Fibroblast of mammary gland (primary cell): ENCODE results near the gene AMPD1.
A peak's percentile ranks its signal among the peaks of the same experiment; 100 is the strongest.

Source experiments
- DNase-seq: peaks from one replicate; pipeline ENCODE4 v3.0.0-alpha.2; 2010; ENCODE audit warnings: low read depth
- H3K4me3 ChIP-seq: 2 replicates; pipeline ENCODE4 v1.5.1; 2011; ENCODE audit warnings: low read depth, mild to moderate bottlenecking, low read length, moderate library complexity; ENCODE audit not compliant: control insufficient read depth
- TF ChIP-seq, protein P1 (sequence below): conservative IDR thresholded peaks from 2 replicates; pipeline ENCODE4 v1.5.1; 2011; ENCODE audit warnings: low read depth, low read length, inconsistent platforms; ENCODE audit not compliant: control insufficient read depth, insufficient read depth

The AMPD1 gene

DNA sequence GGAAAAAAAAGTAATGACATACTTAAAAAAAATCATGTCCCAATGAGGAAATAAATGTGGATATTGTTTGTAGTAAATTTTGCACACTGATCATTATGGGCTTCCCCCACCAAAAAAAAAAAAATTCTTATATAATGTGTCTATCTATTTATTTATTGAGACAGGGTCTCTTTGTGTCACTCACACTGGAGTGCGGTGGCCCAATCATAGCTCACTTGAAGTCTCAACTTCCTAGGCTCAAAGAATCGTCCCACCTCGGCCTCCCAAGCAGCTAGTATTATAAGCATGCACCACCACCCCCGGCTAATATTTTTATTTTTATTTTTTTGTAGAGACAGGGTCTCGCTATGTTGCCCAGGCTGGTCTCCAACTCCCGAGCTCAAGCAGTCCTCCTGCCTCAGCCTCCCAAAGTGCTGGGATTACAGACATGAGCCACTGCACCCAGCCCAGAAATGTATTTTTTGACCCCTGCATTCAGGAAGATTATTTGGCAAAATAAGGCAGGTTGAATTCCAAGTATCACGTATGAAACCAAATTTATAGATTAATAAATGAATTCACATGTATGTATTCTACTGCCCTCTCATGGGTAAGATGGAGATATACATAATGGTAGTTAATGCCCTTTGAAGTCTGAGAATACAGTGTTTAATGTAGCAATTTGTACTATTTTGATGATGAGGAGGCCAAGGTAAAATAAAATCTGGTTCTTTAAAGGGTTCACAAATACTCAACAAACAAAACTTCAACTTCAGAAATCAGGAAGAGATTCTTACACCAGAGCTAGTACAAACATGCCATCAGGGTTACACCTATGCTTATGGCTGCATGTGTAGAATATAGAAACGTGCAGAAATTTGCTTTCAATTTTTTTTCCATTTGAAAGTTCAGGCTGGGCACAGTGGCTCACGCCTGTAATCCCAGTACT is 24.1 kb downstream of the AMPD1 start:
- H3K4me3 ChIP-seq = no peak overlapping the region
- DNase-seq = peak; percentile 35

DNA sequence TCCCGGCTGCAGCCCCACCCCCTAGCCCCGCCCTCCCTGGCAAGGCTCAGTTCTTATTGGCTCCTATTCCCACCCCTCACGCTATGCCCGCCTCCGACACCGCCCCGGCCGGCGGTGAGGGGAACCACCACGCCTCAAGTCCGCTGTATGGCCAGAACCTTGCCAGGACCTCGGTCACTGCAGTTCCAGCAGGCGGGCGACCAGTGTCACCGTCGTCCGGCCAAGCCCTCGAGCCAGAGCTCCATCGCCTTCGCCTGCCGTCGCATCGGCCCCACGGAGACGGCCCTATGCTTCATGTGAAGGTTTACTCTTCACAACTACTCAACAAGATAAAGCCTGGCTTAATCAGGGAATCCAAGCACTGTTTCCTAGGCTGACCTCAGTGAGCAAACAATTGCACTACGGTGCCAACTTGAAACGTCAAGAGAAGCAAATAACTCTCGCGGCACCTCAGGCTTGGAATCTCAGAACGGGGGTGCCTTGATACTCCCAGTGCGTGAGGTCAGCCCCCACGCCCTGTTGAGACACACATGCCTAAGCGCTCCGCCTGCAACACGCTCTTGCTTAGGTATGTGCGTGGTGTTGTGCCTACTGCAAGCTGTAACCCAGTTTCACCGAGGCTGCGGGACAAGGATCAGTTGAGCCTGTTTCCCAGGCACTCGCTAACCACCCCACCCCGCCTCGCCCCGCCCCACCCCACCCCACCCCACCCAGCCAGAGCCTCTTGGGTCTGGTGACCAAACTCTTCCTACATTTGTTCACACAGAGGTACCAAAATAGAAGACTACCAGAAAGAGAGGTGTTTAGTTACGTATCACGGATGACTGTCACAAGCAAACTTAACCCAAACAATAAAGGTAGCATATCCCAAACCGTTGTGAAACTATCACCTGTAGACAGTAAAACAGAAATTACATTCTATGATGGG is 25.0 kb downstream of the AMPD1 start:
- H3K4me3 ChIP-seq = peak overlapping the region; percentile 81
- peak; percentile 85 for DNase-seq
- TF ChIP-seq, protein P1, sequence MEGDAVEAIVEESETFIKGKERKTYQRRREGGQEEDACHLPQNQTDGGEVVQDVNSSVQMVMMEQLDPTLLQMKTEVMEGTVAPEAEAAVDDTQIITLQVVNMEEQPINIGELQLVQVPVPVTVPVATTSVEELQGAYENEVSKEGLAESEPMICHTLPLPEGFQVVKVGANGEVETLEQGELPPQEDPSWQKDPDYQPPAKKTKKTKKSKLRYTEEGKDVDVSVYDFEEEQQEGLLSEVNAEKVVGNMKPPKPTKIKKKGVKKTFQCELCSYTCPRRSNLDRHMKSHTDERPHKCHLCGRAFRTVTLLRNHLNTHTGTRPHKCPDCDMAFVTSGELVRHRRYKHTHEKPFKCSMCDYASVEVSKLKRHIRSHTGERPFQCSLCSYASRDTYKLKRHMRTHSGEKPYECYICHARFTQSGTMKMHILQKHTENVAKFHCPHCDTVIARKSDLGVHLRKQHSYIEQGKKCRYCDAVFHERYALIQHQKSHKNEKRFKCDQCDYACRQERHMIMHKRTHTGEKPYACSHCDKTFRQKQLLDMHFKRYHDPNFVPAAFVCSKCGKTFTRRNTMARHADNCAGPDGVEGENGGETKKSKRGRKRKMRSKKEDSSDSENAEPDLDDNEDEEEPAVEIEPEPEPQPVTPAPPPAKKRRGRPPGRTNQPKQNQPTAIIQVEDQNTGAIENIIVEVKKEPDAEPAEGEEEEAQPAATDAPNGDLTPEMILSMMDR = no peak

More for the DNA sequence above, 24.1 kb downstream of the AMPD1 start:
- TF ChIP-seq, protein P1 = peak; percentile 31

DNA sequence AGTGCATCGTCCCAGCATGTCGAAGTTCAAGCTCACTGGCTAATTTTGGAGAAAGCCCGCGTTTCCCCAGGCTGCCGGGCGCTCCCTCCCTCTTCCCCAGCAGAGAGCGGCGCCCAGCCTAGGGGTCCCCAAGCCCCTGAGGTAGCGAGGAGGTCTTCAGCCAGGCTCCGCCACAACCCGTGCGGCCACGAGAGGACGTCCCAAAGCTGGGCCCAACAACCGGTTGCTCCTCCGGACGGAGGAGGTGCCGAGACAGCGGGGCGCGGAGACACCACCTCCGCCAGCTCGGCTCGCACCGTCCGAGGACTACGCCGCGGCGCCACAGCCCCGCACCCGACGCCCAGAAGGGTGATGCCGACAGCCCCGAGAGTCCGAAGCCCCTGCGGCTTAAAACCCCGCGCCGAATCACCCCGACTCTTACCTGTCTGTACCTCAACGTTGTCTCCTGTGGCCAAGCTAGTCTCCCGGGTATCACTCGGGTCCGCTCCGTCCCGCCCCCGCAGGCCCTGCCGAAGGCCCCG is 25.7 kb downstream of the AMPD1 start, which contains the start of gene DENND2C:
Gene DENND2C (minus strand): TSS at position 488 of the 521 bp plus-strand sequence. CDS start 44,065 bp downstream, outside the sequence.
- peak within 1 kb of the TSS; percentile 81 for H3K4me3 ChIP-seq
- DNase-seq = no peak
- TF ChIP-seq, protein P1 = no peak

DNA sequence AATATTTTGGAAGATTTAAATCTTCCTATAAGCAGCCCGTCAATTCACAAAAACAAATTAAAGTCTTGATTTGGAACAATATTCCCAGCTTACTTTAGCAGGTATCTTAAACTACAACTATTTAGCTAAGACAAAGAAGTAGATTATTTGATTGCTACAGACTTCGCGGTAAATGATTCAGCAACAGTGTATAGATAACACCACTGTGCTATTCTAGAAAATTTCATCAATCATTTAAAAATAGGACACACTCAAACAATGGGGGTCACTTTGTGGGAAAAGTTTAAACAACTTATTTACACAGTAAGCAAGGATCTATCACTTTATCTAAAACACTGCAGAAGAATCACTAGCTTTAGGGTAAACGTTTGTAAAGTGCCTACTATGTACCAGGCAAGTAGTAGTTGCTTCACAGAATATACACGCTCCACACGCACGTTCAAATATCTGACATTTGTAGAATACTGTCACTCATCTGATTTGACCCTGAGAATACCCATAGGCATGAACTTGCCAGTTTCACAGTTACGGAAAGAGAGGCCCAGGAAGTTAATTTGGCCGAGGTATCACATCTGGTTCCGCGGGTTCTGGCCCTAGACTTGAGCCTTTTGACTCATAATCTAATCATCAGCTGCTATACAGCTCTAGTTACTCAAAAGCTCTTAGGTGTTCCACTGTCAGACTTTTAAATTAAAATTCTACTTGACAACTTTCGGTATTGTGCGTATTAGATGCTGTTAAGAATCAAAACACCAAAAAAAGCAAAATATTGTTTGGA is 26.4 kb downstream of the AMPD1 start:
- TF ChIP-seq, protein P1 = no peak
- H3K4me3 ChIP-seq = peak overlapping the region; percentile 81
- peak; percentile 67 for DNase-seq

DNA sequence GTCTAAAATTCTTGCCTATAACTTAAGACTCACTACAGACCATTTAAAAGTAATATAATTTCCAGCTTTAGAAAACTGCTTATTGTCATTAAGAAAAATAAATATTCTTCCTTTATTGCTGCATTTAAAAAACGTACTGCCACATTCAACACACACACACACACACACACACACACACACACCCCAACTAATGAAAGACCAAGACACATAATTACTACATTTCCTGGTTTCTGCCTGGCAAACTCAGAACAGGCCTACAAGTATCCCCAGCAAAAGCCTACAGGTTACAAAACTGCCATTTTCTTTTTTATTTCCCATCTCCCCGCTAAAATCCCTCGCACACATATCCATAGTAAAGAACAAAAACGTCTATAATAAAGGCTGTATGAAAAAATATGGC is 27.0 kb downstream of the AMPD1 start:
- TF ChIP-seq, protein P1 = no peak
- no peak overlapping the region for H3K4me3 ChIP-seq
- no peak for DNase-seq
